Measurements from ENCODE around the gene RNF112. TPM values are rescaled to one million over a fixed set of nuclear protein-coding genes. Genes with fewer than 3 reads are reported as not detected.

The RNF112 gene
- total and polyA plus RNA-seq, 2 of the 8 experiments (the other 6 are each of a cell fraction or from before 2014, with no cell fraction given), result 1.1 to 2.2 TPM

GRCh38 chr17:19381361-19381740, 29.7 kb upstream of the RNF112 start:
- no peaks in the 10 kb centered on the region for H3K27me3 ChIP-seq (replicated peaks in 1 of 4; ENCODE audit: control insufficient read depth in 3 of 4, extremely low read depth in 1 of 4, insufficient read depth in 3 of 4, low read length in 3 of 4)
- H3K79me2 ChIP-seq (ENCODE audit: control insufficient read depth in 1 of 2, insufficient read depth in 2 of 2, low read length in 2 of 2), result peaks cover 0 to 27% of the 10 kb centered on the region in 2 experiments; a peak in 2 of 4 replicates
- DNase-seq (ENCODE audit: low read depth in 1 of 2, low spot score in 2 of 2) (no peak), FAIRE-seq (no peak)
- WGBS, 2 experiments (ENCODE audit: extremely low coverage in 1 of 2, insufficient coverage in 1 of 2, insufficient read length in 1 of 2, insufficient replicate concordance in 2 of 2, low coverage in 1 of 2, low lambda C conversion rate in 2 of 2, missing lambda C conversion rate in 1 of 2), result 100% methylated on average over 5 of the region's 7 CpGs; no CpG with 5 or more reads in 1 of the 2 experiments
- no peak overlapping the region for H3K4me3 ChIP-seq (ENCODE audit: extremely low read depth in 1 of 4, insufficient read depth in 2 of 4, low read depth in 3 of 4, low read length in 4 of 4)
- no peak overlapping the region for H2BK5ac ChIP-seq (ENCODE audit: low read depth, low read length)
- peaks cover 8% of the 10 kb centered on the region; the same call in 1 of the 2 replicates for H3K23me2 ChIP-seq (ENCODE audit: low read depth, low read length)
- ChIA-PET CTCF (ENCODE audit: partially characterized antibody) (interaction anchor here (1.9 to 2.0 kb wide), 2 partner anchors 16 kb away, joined by 4 to 7 read pairs; no protein-coding TSS in a partner anchor), POLR2A (ENCODE audit: partially characterized antibody) (interaction anchor here (0.9 to 1.7 kb wide), 2 partner anchors 16 kb away, joined by 4 read pairs; no protein-coding TSS in a partner anchor)
- no peaks in the 10 kb centered on the region for H3K9me3 ChIP-seq (ENCODE audit: insufficient read depth in 2 of 2, low read depth in 1 of 2, low read length in 1 of 2)
- no peak overlapping the region for H2AK5ac ChIP-seq (ENCODE audit: low read depth, low read length)
- no peak overlapping the region for H2BK15ac ChIP-seq (ENCODE audit: low read length)
- peaks cover 33 to 61% (median 40%) of the 10 kb centered on the region in 4 experiments for H3K36me3 ChIP-seq (ENCODE audit: control insufficient read depth in 2 of 4, insufficient read depth in 4 of 4, low read length in 3 of 4)
- H2AFZ ChIP-seq (ENCODE audit: low read length), result no peak overlapping the region
- peaks cover 13% of the 10 kb centered on the region for H3K79me1 ChIP-seq (ENCODE audit: low read depth, low read length)
- peak overlapping the region; percentile 33; the same call in 1 of the 2 replicates for H3K27ac ChIP-seq (ENCODE audit: low read depth, low read length)
- no peak overlapping the region for H3K18ac ChIP-seq (ENCODE audit: extremely low read depth, low read length)
- H3K4me1 ChIP-seq (replicated peaks in 1 of 4; ENCODE audit: control insufficient read depth in 3 of 4, insufficient read depth in 4 of 4, low read length in 3 of 4), result peaks cover 3 to 11% (median 4%) of the 10 kb centered on the region in 4 experiments
- no peak overlapping the region for H3K4me2 ChIP-seq (ENCODE audit: insufficient read depth in 1 of 2, low read depth in 2 of 2, low read length in 2 of 2)
- H2BK120ac ChIP-seq (replicated peaks; ENCODE audit: low read depth, low read length), result no peak overlapping the region
- H3K9ac ChIP-seq (replicated peaks in 1 of 4; ENCODE audit: extremely low read depth in 1 of 4, low read depth in 3 of 4, low read length in 3 of 4), result no peak overlapping the region
- no peak overlapping the region for H3K4ac ChIP-seq (replicated peaks; ENCODE audit: insufficient read length, low read depth, low read length)
- no peak overlapping the region for H2BK12ac ChIP-seq (ENCODE audit: low read depth, low read length)
- H2BK20ac ChIP-seq (ENCODE audit: low read length), result no peak overlapping the region
- no peak overlapping the region for H3K56ac ChIP-seq (replicated peaks; ENCODE audit: insufficient read length, low read depth, low read length)
- H4K20me1 ChIP-seq (replicated peaks in 1 of 2; ENCODE audit: control insufficient read depth in 1 of 2, insufficient read depth in 2 of 2, low read length in 2 of 2), result peaks cover 3 to 29% of the 10 kb centered on the region in 2 experiments
- no peak overlapping the region for H4K8ac ChIP-seq (ENCODE audit: extremely low read depth, insufficient read depth, low read length)
- no peak overlapping the region for H4K91ac ChIP-seq (replicated peaks; ENCODE audit: insufficient read length, low read length)
- H3K14ac ChIP-seq (ENCODE audit: insufficient read length), result no peak overlapping the region
- no peak overlapping the region for H3K23ac ChIP-seq (ENCODE audit: insufficient read length)
- no peak overlapping the region for H4K5ac ChIP-seq (ENCODE audit: insufficient read length, low read depth, low read length)
- TF ChIP-seq USF2 (IDR thresholded peaks at IDR 0.05; ENCODE audit: low read length), result no peak
- TF ChIP-seq E2F6 (IDR thresholded peaks at IDR 0.05), result no peak
- no peak for TF ChIP-seq POLR2A (IDR thresholded peaks at IDR 0.05; ENCODE audit: control extremely low read depth in 1 of 2, low read depth in 2 of 2, low read length in 2 of 2)
- TF ChIP-seq EZH2 (IDR thresholded peaks at IDR 0.05; ENCODE audit: low read depth, low read length, severe bottlenecking), result no peak
- no peak for TF ChIP-seq GTF2F1 (IDR thresholded peaks at IDR 0.05; ENCODE audit: borderline replicate concordance, low read depth, low read length)
- no peak for TF ChIP-seq CREB1 (IDR thresholded peaks at IDR 0.05)
- no peak for TF ChIP-seq FOSL1 (IDR thresholded peaks at IDR 0.05; ENCODE audit: insufficient read depth, low read depth, low read length)
- TF ChIP-seq KDM5A (IDR thresholded peaks at IDR 0.05; ENCODE audit: low read length), result no peak
- no peak for TF ChIP-seq POLR2AphosphoS5 (IDR thresholded peaks at IDR 0.05; ENCODE audit: low read depth, low read length)
- TF ChIP-seq SIN3A (conservative IDR thresholded peaks at IDR 0.05 in 1 of 2, IDR thresholded peaks at IDR 0.05 in 1 of 2; ENCODE audit: low read depth in 1 of 2, low read length in 2 of 2), result no peak
- TF ChIP-seq NANOG (IDR thresholded peaks at IDR 0.05; ENCODE audit: insufficient read depth, low read depth, low read length, poor library complexity, severe bottlenecking), result no peak
- TF ChIP-seq JUND (IDR thresholded peaks at IDR 0.05; ENCODE audit: low read length), result no peak
- no peak for TF ChIP-seq MAFK (IDR thresholded peaks at IDR 0.05; ENCODE audit: low read depth, low read length)

All from H1 (cell line).